Thoracic aorta (tissue), 2 donors: Measurements from ENCODE around the gene CAVIN1. TPM values are rescaled to one million over a fixed set of nuclear protein-coding genes. Genes with fewer than 3 reads are reported as not detected.
"Not testable (repeated sequence)": the region's sequence is repeated elsewhere in the genome, so short reads cannot be mapped to it uniquely, and the experiment has no call there.

Experiments used
- ATAC-seq: fragments of 150-250 bp; one replicate; pipeline ENCODE4 v1.8.0; 2017; ENCODE audit warnings: low read depth; ENCODE audit not compliant: insufficient number of reproducible peaks, low FRiP score
- DNase-seq: peaks from one replicate; pipeline ENCODE4 v3.0.0-alpha.2; 2020; ENCODE audit warnings: low spot score
- H3K27ac ChIP-seq, 2 donors: fragments of 200-600 bp; sonication (generic); 1 replicate in 1 of 2; 2 replicates in 1 of 2; pipeline ENCODE4 v1.5.1; 2016; ENCODE audit warnings: mild to moderate bottlenecking in 2 of 2, moderate library complexity in 2 of 2
- H3K27me3 ChIP-seq: fragments of 200-600 bp; sonication (generic); replicated peaks from 2 replicates; pipeline ENCODE4 v1.6.0; 2016; ENCODE audit warnings: mild to moderate bottlenecking; ENCODE audit not compliant: insufficient read depth
- H3K36me3 ChIP-seq: fragments of 200-600 bp; sonication (generic); one replicate; pipeline ENCODE4 v1.5.1; 2016
- H3K4me1 ChIP-seq, 2 donors: fragments of 200-600 bp; sonication (generic); 1 replicate in 1 of 2; 2 replicates in 1 of 2; pipeline versions ENCODE4 v1.5.1 to v1.6.0; 2016; ENCODE audit warnings: low read depth in 2 of 2, mild to moderate bottlenecking in 1 of 2; ENCODE audit not compliant: control insufficient read depth in 1 of 2
- H3K4me3 ChIP-seq: fragments of 200-600 bp; sonication (generic); 2 replicates; pipeline ENCODE4 v1.5.1; 2016; ENCODE audit warnings: mild to moderate bottlenecking
- H3K9me3 ChIP-seq: fragments of 200-600 bp; sonication (generic); 2 replicates; pipeline ENCODE4 v1.5.1; 2016
- CTCF ChIP-seq: fragments of 200-600 bp; sonication (generic); IDR thresholded peaks from one replicate; pipeline ENCODE4 v1.5.1; 2019; ENCODE audit warnings: antibody characterized with exemption
- total RNA-seq, 2 donors: library from RNA; depleted of rRNA; stranded (reverse); fragments of >200 nt; gene quantifications; one replicate each; pipeline versions ENCODE4 v1.1.0 to v1.2.3, GENCODE V29; 2016

Gene CAVIN1
- total RNA-seq, 2 donors from 2014 or later = 579 to 938 TPM

GRCh38 chr17:42366176-42367023 lies 56.7 kb downstream of the CAVIN1 start:
- not testable (repeated sequence) for H3K4me3 ChIP-seq, ATAC-seq, H3K36me3 ChIP-seq, H3K27me3 ChIP-seq, H3K9me3 ChIP-seq, DNase-seq
- peaks cover 49 to 72% of the 10 kb centered on the region in 2 donors for H3K4me1 ChIP-seq
- H3K27ac ChIP-seq = peak overlapping the region in 1 of 2 donors; percentile 83

- ATAC-seq (peak; percentile 54), DNase-seq (no peak)
- H3K4me1 ChIP-seq = peaks cover 56 to 77% of the 10 kb centered on the region in 2 donors
- H3K27me3 ChIP-seq = no peaks in the 10 kb centered on the region
- H3K36me3 ChIP-seq = no peaks in the 10 kb centered on the region
- peak overlapping the region; percentile 83 for H3K27ac ChIP-seq
- TF ChIP-seq CTCF = no peak
- no peaks in the 10 kb centered on the region for H3K9me3 ChIP-seq
- no peak overlapping the region for H3K4me3 ChIP-seq
Observed at GRCh38 chr17:42365136-42365535, 57.9 kb downstream of the CAVIN1 start.

- DNase-seq (no peak), ATAC-seq (no peak)
- Histone ChIP-seq H3K4me3 (peak overlapping the region; percentile 38), H3K27me3 (no peaks in the 10 kb centered on the region), H3K4me1 (peaks cover 56 to 83% of the 10 kb centered on the region in 2 donors), H3K9me3 (no peaks in the 10 kb centered on the region), H3K36me3 (no peaks in the 10 kb centered on the region), H3K27ac (peak overlapping the region; percentile 83)
- TF ChIP-seq CTCF = no peak
Observed at GRCh38 chr17:42363767-42364585, 59.1 kb downstream of the CAVIN1 start.

- ATAC-seq (no peak), DNase-seq (no peak)
- H3K27ac ChIP-seq = peak overlapping the region; percentile 83
- no peaks in the 10 kb centered on the region for H3K9me3 ChIP-seq
- no peaks in the 10 kb centered on the region for H3K36me3 ChIP-seq
- no peaks in the 10 kb centered on the region for H3K27me3 ChIP-seq
- peaks cover 59 to 91% of the 10 kb centered on the region in 2 donors for H3K4me1 ChIP-seq
- H3K4me3 ChIP-seq = peak overlapping the region; percentile 38
- no peak for TF ChIP-seq CTCF
Observed at GRCh38 chr17:42363231-42363630, 59.8 kb downstream of the CAVIN1 start.

- H3K4me1 ChIP-seq = peaks cover 54 to 88% of the 10 kb centered on the region in 2 donors
- no peaks in the 10 kb centered on the region for H3K9me3 ChIP-seq
- no peaks in the 10 kb centered on the region for H3K27me3 ChIP-seq
- no peaks in the 10 kb centered on the region for H3K36me3 ChIP-seq
- H3K27ac ChIP-seq = peak overlapping the region; percentile 83
- ATAC-seq (no peak), DNase-seq (no peak)
- TF ChIP-seq CTCF = no peak
- H3K4me3 ChIP-seq = no peak overlapping the region
Observed at GRCh38 chr17:42362245-42362961, 60.7 kb downstream of the CAVIN1 start.
